Kidney glomerular epithelial cell (primary cell): ENCODE results near the gene IFT25.
"Not testable (repeated sequence)": the region's sequence is repeated elsewhere in the genome, so short reads cannot be mapped to it uniquely, and the experiment has no call there.

Source experiments
- DNase-seq: peaks from one replicate; lab custom pipeline; 2025; lab: John Stamatoyannopoulos, UW

Gene IFT25

DNA sequence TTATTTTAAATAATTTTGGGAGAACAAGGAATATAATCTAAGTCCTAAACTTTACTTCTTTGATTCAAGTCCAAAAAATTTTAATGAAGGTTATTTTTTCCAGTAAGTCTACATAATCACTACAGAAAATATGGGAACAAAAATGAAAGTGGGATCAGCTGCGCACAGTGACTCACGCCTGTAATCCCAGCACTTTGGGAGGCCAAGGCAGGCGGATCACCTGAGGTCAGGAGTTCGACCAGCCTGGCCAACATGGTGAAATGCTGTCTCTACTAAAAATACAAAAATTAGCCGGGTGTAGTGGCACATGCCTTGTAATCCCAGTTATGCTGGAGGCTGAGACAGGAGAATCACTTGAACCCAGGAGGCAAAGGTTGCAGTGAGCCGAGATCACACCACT, 61.9 kb downstream of the IFT25 start:
- DNase-seq: not testable (repeated sequence)

DNA sequence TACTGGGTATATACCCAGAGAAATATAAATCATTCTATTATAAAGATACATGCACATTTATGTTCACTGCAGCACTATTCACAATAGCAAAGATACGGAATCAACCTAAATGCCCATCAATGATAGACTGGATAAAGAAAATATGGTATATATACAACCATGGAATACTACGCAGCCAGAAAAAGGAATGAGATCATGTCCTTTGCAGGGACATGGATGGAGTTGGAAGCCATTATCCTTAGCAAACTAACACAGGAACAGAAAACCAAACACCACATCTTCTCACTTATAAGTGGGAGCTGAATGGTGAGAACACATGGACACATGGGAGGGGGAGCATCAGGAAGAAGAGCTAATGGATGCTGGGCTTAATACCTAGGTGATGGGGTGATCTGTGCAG, 63.6 kb downstream of the IFT25 start:
- not testable (repeated sequence) for DNase-seq

DNA sequence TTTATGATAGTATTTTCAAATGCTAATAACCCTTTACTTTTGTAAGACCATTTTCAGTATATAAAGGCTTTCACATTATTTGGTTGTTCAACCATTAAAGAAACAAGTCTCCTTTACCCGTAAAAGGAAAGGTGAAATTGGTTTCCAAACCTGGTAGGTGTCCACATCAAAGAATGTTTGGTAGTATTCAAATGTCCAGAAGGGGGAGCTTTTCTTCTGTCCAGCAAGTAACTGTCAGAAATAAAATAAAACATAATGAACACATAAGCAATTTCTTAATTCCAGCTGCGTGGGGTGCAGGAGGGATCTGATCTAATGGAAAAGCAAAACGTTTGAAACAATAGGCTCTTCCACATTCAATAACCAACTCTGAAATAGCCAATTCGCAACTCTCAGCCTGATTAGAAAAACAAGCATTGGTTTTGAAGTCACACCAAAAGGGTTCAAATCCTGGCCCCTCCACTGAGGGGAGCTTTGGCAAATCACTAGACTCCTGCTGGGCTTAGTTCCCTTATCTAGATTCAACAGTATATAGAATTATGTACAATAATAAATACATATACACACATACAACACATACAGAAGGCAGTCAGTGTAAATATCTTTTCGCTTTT, 66.9 kb downstream of the IFT25 start:
- DNase-seq: peak; percentile 40

DNA sequence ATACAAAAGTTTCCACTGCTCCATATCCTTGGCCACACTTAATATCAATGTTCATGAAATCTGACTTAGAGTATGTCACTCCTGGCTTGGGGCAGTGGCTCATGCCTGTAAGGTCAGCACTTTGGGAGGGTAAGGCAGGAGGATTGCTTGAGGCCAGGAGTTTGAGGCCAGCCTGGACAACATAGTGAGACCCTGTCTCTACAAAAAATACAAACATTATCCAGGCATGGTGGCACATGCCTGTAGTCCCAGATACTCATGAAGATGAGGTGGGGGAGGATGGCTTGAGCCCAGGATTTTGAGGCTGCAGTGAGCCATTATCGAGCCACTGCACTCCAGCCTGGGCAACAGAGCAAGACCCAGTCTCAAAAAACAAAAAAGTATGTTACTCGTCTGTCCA, 70.3 kb downstream of the IFT25 start:
- not testable (repeated sequence) for DNase-seq

DNA sequence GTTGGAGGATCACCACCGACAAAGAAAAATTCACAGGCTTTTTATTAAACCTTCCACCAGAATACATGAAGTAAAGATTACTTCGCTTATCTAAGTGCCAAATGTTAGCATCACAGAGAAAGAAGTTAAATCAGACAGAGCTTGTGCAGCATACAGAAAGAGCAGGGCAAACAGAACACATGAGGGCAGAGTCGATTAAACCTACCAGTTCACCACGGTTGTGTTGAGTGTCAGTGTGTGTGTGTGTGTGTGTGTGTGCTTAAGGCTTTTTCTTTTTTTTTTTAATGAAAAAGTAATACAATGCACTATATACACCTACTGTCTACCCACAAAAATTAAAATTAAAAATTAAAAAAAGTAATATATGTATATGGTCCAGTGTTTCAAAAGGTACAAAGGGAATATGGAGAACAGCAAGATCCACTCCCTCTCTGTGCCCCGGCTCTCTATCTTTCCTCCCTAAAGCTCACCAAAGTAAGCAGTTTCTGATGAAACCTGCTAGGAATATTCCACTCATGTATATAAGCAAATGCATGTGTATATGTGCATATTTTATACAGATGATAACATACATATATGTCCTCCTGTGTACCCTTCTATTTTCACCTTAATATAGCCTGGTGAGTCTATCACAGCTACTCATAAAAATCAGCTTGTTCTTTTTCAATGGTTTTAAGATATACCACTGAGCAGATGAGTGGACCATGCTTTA, 73.6 kb downstream of the IFT25 start:
- no peak for DNase-seq
